IMR-90 (cell line): ENCODE measurements around the gene DUSP8. TPM values are rescaled to one million over a fixed set of nuclear protein-coding genes. Genes with fewer than 3 reads are reported as not detected.

Experiments used
- MXI1 ChIP-seq: IDR thresholded peaks from 2 replicates; pipeline ENCODE4 v1.6.1; 2012; ENCODE audit warnings: low read depth, mild to moderate bottlenecking, low read length, moderate library complexity, borderline replicate concordance
- NFE2L2 ChIP-seq: fragments of 150-350 bp; IDR thresholded peaks from 2 replicates; pipeline ENCODE4 v1.6.1; 2016; ENCODE audit warnings: low read depth, mild to moderate bottlenecking, low read length
- RAD21 ChIP-seq: IDR thresholded peaks from 2 replicates; pipeline ENCODE4 v1.6.1; 2012; ENCODE audit warnings: low read length, improper control_type of control experiment
- RCOR1 ChIP-seq: IDR thresholded peaks from 2 replicates; pipeline ENCODE4 v1.6.1; 2012; ENCODE audit warnings: mild to moderate bottlenecking, low read length, improper control_type of control experiment; ENCODE audit not compliant: insufficient replicate concordance
- SMC3 ChIP-seq: fragments of 150-350 bp; IDR thresholded peaks from 2 replicates; pipeline ENCODE4 v1.6.1; 2016; ENCODE audit warnings: low read depth, mild to moderate bottlenecking, antibody characterized with exemption, low read length, moderate library complexity
- polyA plus RNA-seq, 3 experiments: library from polyadenylated mRNA; depleted of rRNA; stranded (reverse); fragments of >200 nt; gene quantifications; 2 replicates each; pipeline ENCODE4 v1.2.3, GENCODE V29; 2012; ENCODE audit warnings: low replicate concordance in 1 of 3
- total RNA-seq: library from RNA; depleted of rRNA; stranded (reverse); fragments of >200 nt; gene quantifications from 2 replicates; pipeline ENCODE4 v1.2.3, GENCODE V29; 2012

Gene DUSP8
- total and polyA plus RNA-seq, 2 of the 4 experiments (the other 2 are of a cell fraction), result 0.72 to 4.2 TPM

DNA sequence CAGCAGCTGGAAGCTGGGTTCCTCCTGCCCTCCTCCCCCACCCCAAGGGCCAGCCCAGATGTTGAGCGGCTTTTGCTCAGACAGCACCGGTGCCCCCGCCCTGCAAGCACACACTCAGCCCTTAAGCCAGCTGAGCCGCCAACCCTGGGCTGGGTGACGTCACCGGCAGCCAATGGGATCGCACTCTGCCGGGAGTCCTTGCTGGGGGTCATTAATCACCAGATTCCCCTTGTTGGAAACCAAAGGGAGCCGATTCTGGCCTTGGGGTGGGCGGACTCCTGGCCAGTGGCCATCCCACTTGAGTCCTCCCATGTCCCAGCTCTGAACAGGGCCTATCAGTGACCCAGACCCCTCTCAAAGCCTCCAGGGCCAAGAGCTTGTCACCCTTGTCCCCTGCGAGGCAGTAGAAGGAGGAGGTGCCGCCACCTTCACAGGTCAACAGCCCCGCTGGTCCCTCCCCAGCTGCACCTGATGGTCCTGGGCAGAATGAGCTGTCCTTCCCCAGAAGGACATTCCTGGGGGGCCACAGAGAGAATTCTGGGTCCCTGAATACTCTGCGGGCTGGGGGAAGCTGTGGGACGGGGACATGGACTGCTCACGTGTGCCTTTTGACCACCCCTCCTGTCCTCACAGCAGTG lies 7.4 kb downstream of the DUSP8 start (continued):
- TF ChIP-seq NFE2L2 (no peak), MXI1 (no peak), SMC3 (no peak), RCOR1 (no peak), RAD21 (no peak)
